ENCODE results near the gene GMEB2. TPM values are rescaled to one million over a fixed set of nuclear protein-coding genes. Genes with fewer than 3 reads are reported as not detected.
"Not testable (repeated sequence)": the region's sequence is repeated elsewhere in the genome, so short reads cannot be mapped to it uniquely, and the experiment has no call there.

GMEB2 gene
- total and polyA plus RNA-seq, 7 experiments from 2014 or later: 11.0 to 30.2 (median 21.9) TPM

GRCh38 chr20:63661959-63662812 lies 35.3 kb upstream of the GMEB2 start:
- intact Hi-C loops (cut with micrococcal nuclease): no loop called here
- H3K36me3 Mint-ChIP-seq: peaks cover 0 to 11% (median 3%) of the 10 kb centered on the region in 5 donors
- ChIA-PET CTCF (no interaction called here), POLR2A (no interaction called here)
- H3K4me3 Mint-ChIP-seq: peak overlapping the region in 2 of 10 donors; percentile 34 to 36
- no peak for DNase-seq
- Histone ChIP-seq H3K4me3 (ENCODE audit: low read length) (no peak overlapping the region), H3K4me1 (ENCODE audit: control insufficient read depth in 2 of 2, insufficient read depth in 2 of 2, low read length in 2 of 2) (peaks cover 7 to 8% of the 10 kb centered on the region in 2 donors), H3K27ac (ENCODE audit: low read depth, low read length) (no peak overlapping the region), H3K36me3 (ENCODE audit: control insufficient read depth in 2 of 3, insufficient read depth in 3 of 3, low read length in 3 of 3) (peaks cover 0 to 63% (median 0%) of the 10 kb centered on the region in 3 experiments), H3K27me3 (ENCODE audit: control insufficient read depth in 2 of 2, insufficient read depth in 2 of 2, low read length in 2 of 2) (no peaks in the 10 kb centered on the region), H3K9me3 (ENCODE audit: control insufficient read depth in 2 of 3, low read length in 3 of 3) (no peaks in the 10 kb centered on the region)
- peaks cover 0 to 34% (median 20%) of the 10 kb centered on the region in 7 donors for H3K4me1 Mint-ChIP-seq
- H3K27ac Mint-ChIP-seq: no peak overlapping the region
- ATAC-seq: no peak
- peaks cover 0 to 2% (median 0%) of the 10 kb centered on the region in 5 donors for H3K27me3 Mint-ChIP-seq
- H3K9me3 Mint-ChIP-seq: no peaks in the 10 kb centered on the region

GRCh38 chr20:63661108-63661507 lies 34.2 kb upstream of the GMEB2 start:
- ATAC-seq (no peak), DNase-seq (no peak)
- peaks cover 0 to 11% (median 1%) of the 10 kb centered on the region in 5 donors for H3K36me3 Mint-ChIP-seq
- peaks cover 0 to 2% (median 0%) of the 10 kb centered on the region in 5 donors for H3K27me3 Mint-ChIP-seq
- ChIA-PET POLR2A (interaction anchor here (0.9 kb wide), 1 partner anchor 9 kb away, joined by 3 read pairs; no protein-coding TSS in a partner anchor), CTCF (no interaction called here)
- no peak overlapping the region for H3K4me3 ChIP-seq (ENCODE audit: low read length)
- H3K4me3 Mint-ChIP-seq: no peak overlapping the region
- peaks cover 7 to 8% of the 10 kb centered on the region in 2 donors for H3K4me1 ChIP-seq (ENCODE audit: control insufficient read depth in 2 of 2, insufficient read depth in 2 of 2, low read length in 2 of 2)
- H3K27ac ChIP-seq (ENCODE audit: low read depth, low read length): no peak overlapping the region
- H3K27me3 ChIP-seq (ENCODE audit: control insufficient read depth in 2 of 2, insufficient read depth in 2 of 2, low read length in 2 of 2): no peaks in the 10 kb centered on the region
- H3K27ac Mint-ChIP-seq: no peak overlapping the region
- intact Hi-C loops (cut with micrococcal nuclease): no loop called here
- peaks cover 0 to 38% (median 24%) of the 10 kb centered on the region in 7 donors for H3K4me1 Mint-ChIP-seq
- H3K36me3 ChIP-seq (ENCODE audit: control insufficient read depth in 2 of 3, insufficient read depth in 3 of 3, low read length in 3 of 3): peaks cover 0 to 55% (median 0%) of the 10 kb centered on the region in 3 experiments
- H3K9me3 ChIP-seq (ENCODE audit: control insufficient read depth in 2 of 3, low read length in 3 of 3): no peaks in the 10 kb centered on the region
- H3K9me3 Mint-ChIP-seq: no peaks in the 10 kb centered on the region

- intact Hi-C loops (cut with micrococcal nuclease): no loop called here
- Histone ChIP-seq H3K9me3 (ENCODE audit: control insufficient read depth in 2 of 3, low read length in 3 of 3) (no peaks in the 10 kb centered on the region), H3K27ac (ENCODE audit: low read depth, low read length) (no peak overlapping the region), H3K4me1 (ENCODE audit: control insufficient read depth in 2 of 2, insufficient read depth in 2 of 2, low read length in 2 of 2) (peaks cover 7 to 8% of the 10 kb centered on the region in 2 donors), H3K36me3 (ENCODE audit: control insufficient read depth in 2 of 3, insufficient read depth in 3 of 3, low read length in 3 of 3) (peaks cover 0 to 50% (median 0%) of the 10 kb centered on the region in 3 experiments), H3K27me3 (ENCODE audit: control insufficient read depth in 2 of 2, insufficient read depth in 2 of 2, low read length in 2 of 2) (no peaks in the 10 kb centered on the region), H3K4me3 (ENCODE audit: low read length) (no peak overlapping the region)
- Mint-ChIP-seq H3K27me3 (peaks cover 0 to 2% (median 0%) of the 10 kb centered on the region in 5 donors), H3K36me3 (peaks cover 0 to 11% (median 0%) of the 10 kb centered on the region in 5 donors), H3K9me3 (no peaks in the 10 kb centered on the region), H3K27ac (no peak overlapping the region), H3K4me1 (peaks cover 0 to 38% (median 24%) of the 10 kb centered on the region in 7 donors), H3K4me3 (peak overlapping the region in 5 of 10 donors; percentile 25 to 51 (median 45))
- POLR2A ChIA-PET: interaction anchor here (0.9 kb wide), 1 partner anchor 9 kb away, joined by 3 read pairs; no protein-coding TSS in a partner anchor
- DNase-seq (no peak), ATAC-seq (no peak)
- CTCF ChIA-PET: no interaction called here
These were observed 33.7 kb upstream of the GMEB2 start for GRCh38 chr20:63660622-63661021.

- H3K36me3 ChIP-seq (ENCODE audit: control insufficient read depth in 2 of 3, insufficient read depth in 3 of 3, low read length in 3 of 3): peaks cover 0 to 46% (median 0%) of the 10 kb centered on the region in 3 experiments
- H3K27ac Mint-ChIP-seq, H3K27me3 Mint-ChIP-seq: not testable (repeated sequence)
These were observed 33.3 kb upstream of the GMEB2 start for GRCh38 chr20:63660174-63660573.

GRCh38 chr20:63659370-63659769 lies 32.5 kb upstream of the GMEB2 start:
- intact Hi-C loops (cut with micrococcal nuclease): loop anchor here in 1 of 2 donors (2.0 to 10.0 kb wide), 2 partner anchors 79 to 1275 kb away; partner anchors contain the start of gene RPS21
- no peaks in the 10 kb centered on the region for H3K9me3 Mint-ChIP-seq
- H3K36me3 Mint-ChIP-seq: peaks cover 0 to 8% (median 0%) of the 10 kb centered on the region in 5 donors
- Histone ChIP-seq H3K9me3 (ENCODE audit: control insufficient read depth in 2 of 3, low read length in 3 of 3) (no peaks in the 10 kb centered on the region), H3K36me3 (ENCODE audit: control insufficient read depth in 2 of 3, insufficient read depth in 3 of 3, low read length in 3 of 3) (peaks cover 0 to 38% (median 0%) of the 10 kb centered on the region in 3 experiments), H3K27ac (ENCODE audit: low read depth, low read length) (no peak overlapping the region), H3K4me1 (ENCODE audit: control insufficient read depth in 2 of 2, insufficient read depth in 2 of 2, low read length in 2 of 2) (peaks cover 10 to 16% of the 10 kb centered on the region in 2 donors), H3K27me3 (ENCODE audit: control insufficient read depth in 2 of 2, insufficient read depth in 2 of 2, low read length in 2 of 2) (no peaks in the 10 kb centered on the region), H3K4me3 (ENCODE audit: low read length) (peak overlapping the region; percentile 100)
- H3K4me3 Mint-ChIP-seq: peak overlapping the region in 9 of 10 donors; percentile 86 to 97 (median 95)
- DNase-seq: no peak
- H3K27me3 Mint-ChIP-seq: peaks cover 0 to 2% (median 0%) of the 10 kb centered on the region in 5 donors
- H3K4me1 Mint-ChIP-seq: peaks cover 8 to 49% (median 29%) of the 10 kb centered on the region in 7 donors
- ATAC-seq: no peak
- ChIA-PET CTCF (no interaction called here), POLR2A (no interaction called here)
- H3K27ac Mint-ChIP-seq: peak overlapping the region in 1 of 9 donors; percentile 97

More at GRCh38 chr20:63660174-63660573, 33.3 kb upstream of the GMEB2 start:
- peaks cover 0 to 42% (median 24%) of the 10 kb centered on the region in 7 donors for H3K4me1 Mint-ChIP-seq
- DNase-seq; H3K27me3 ChIP-seq (ENCODE audit: control insufficient read depth in 2 of 2, insufficient read depth in 2 of 2, low read length in 2 of 2); CTCF ChIA-PET; H3K9me3 Mint-ChIP-seq; H3K4me1 ChIP-seq (ENCODE audit: control insufficient read depth in 2 of 2, insufficient read depth in 2 of 2, low read length in 2 of 2); H3K9me3 ChIP-seq (ENCODE audit: control insufficient read depth in 2 of 3, low read length in 3 of 3); H3K27ac ChIP-seq (ENCODE audit: low read depth, low read length); ATAC-seq; H3K4me3 ChIP-seq (ENCODE audit: low read length); intact Hi-C loops (cut with micrococcal nuclease): not testable (repeated sequence)
- POLR2A ChIA-PET: interaction anchor here (0.9 kb wide), 1 partner anchor 8 kb away, joined by 3 read pairs; no protein-coding TSS in a partner anchor
- peaks cover 0 to 11% (median 0%) of the 10 kb centered on the region in 5 donors for H3K36me3 Mint-ChIP-seq
- peak overlapping the region; percentile 39 to 97 (median 68) for H3K4me3 Mint-ChIP-seq

GRCh38 chr20:63658749-63659187 lies 31.9 kb upstream of the GMEB2 start:
- Mint-ChIP-seq H3K4me1 (peaks cover 14 to 55% (median 35%) of the 10 kb centered on the region in 7 donors), H3K36me3 (peaks cover 0 to 8% (median 0%) of the 10 kb centered on the region in 5 donors), H3K27me3 (peaks cover 0 to 2% (median 0%) of the 10 kb centered on the region in 5 donors), H3K4me3 (peak overlapping the region; percentile 86 to 97 (median 94)), H3K27ac (peak overlapping the region; percentile 93 to 97 (median 95)), H3K9me3 (no peaks in the 10 kb centered on the region)
- no peak for ATAC-seq
- Histone ChIP-seq H3K4me1 (ENCODE audit: control insufficient read depth in 2 of 2, insufficient read depth in 2 of 2, low read length in 2 of 2) (peaks cover 16 to 20% of the 10 kb centered on the region in 2 donors), H3K4me3 (ENCODE audit: low read length) (peak overlapping the region; percentile 100), H3K27me3 (ENCODE audit: control insufficient read depth in 2 of 2, insufficient read depth in 2 of 2, low read length in 2 of 2) (no peaks in the 10 kb centered on the region), H3K27ac (ENCODE audit: low read depth, low read length) (peak overlapping the region; percentile 83), H3K9me3 (ENCODE audit: control insufficient read depth in 2 of 3, low read length in 3 of 3) (no peaks in the 10 kb centered on the region), H3K36me3 (ENCODE audit: control insufficient read depth in 2 of 3, insufficient read depth in 3 of 3, low read length in 3 of 3) (peaks cover 0 to 33% (median 0%) of the 10 kb centered on the region in 3 experiments)
- intact Hi-C loops (cut with micrococcal nuclease): loop anchor here (1.0 to 10.0 kb wide), 11 partner anchors 16 to 1274 kb away; partner anchors contain the start of genes ARFRP1 (in 2 of the 2), GMEB2 (in 2 of the 2), PRPF6 (in 2 of the 2) and LIME1 (in 1 of the 2)
- POLR2A ChIA-PET: interaction anchor here (0.8 to 4.5 kb wide), 16 partner anchors 10 to 322 kb away, joined by 3 to 53 read pairs (median 4); partner anchors contain the start of genes GMEB2, HELZ2, LIME1 and PPDPF
- CTCF ChIA-PET: interaction anchor here (0.7 to 1.3 kb wide), 2 partner anchors 37 to 207 kb away, joined by 3 to 4 read pairs; no protein-coding TSS in a partner anchor
- DNase-seq: no peak

Data from naive thymus-derived CD4-positive, alpha-beta T cell (primary cell).